IPS-15b (cell line): Measurements from ENCODE around the gene ZFYVE19.

Source experiments
- H3K27me3 ChIP-seq: one replicate; pipeline ENCODE4 v1.6.1; 2013; ENCODE audit warnings: low read length; ENCODE audit not compliant: control insufficient read depth, insufficient read depth
- H3K36me3 ChIP-seq: one replicate; pipeline ENCODE4 v1.6.1; 2013; ENCODE audit warnings: low read length; ENCODE audit not compliant: control insufficient read depth, insufficient read depth
- H3K4me1 ChIP-seq: one replicate; pipeline ENCODE4 v1.6.1; 2013; ENCODE audit warnings: mild to moderate bottlenecking, low read length; ENCODE audit not compliant: control insufficient read depth, insufficient read depth
- H3K4me3 ChIP-seq: one replicate; pipeline ENCODE4 v1.5.1; 2013; ENCODE audit warnings: low read depth, low read length
- H3K9ac ChIP-seq: one replicate; pipeline ENCODE4 v1.6.1; 2013; ENCODE audit warnings: low read depth, mild to moderate bottlenecking, low read length
- H3K9me3 ChIP-seq: one replicate; pipeline ENCODE4 v1.6.1; 2013; ENCODE audit warnings: mild to moderate bottlenecking, low read length; ENCODE audit not compliant: control insufficient read depth, insufficient read depth

Gene ZFYVE19

DNA sequence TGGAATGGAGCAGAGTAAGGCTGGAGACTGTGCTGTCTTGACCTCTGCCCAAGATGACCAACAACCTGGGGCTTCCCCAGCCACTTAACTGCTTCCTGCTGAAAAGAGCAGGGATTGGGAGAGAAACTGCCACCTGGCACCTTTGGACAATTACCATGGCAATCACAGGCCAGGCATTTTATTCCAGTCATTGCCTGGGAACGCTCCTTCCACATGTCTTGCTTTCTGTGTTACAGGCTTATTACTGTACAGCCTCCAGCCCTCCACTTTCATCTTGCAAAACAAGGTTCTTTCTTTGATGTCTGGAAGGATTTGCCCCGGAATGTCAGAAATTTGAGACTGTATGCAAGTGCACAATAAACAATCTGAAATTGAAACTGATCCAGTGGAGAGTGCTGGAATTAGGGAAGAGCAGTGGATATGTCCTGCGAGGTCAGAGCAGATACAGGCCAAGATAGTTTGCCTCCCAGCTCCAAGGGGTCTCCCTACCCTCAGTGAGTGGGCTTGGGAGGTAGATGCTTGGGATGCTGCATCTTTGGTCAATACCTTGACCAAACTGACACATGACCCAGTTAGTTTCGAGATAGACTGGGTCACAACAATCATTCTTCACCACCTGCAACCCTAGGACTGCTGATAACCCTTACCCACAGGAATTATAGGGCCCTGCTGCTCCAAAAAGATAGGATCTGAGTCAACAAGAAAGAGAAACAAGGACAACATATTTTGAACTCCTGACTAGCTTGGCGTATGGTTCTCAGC, 19.0 kb downstream of the ZFYVE19 start:
- no peak overlapping the region for H3K4me3 ChIP-seq
- H3K36me3 ChIP-seq = no peaks in the 10 kb centered on the region
- H3K4me1 ChIP-seq = peaks cover 2% of the 10 kb centered on the region
- H3K9ac ChIP-seq = no peak overlapping the region
- H3K27me3 ChIP-seq = no peaks in the 10 kb centered on the region
- no peaks in the 10 kb centered on the region for H3K9me3 ChIP-seq

- no peak overlapping the region for H3K4me3 ChIP-seq
- H3K36me3 ChIP-seq = no peaks in the 10 kb centered on the region
- H3K4me1 ChIP-seq = peaks cover 2% of the 10 kb centered on the region
- no peaks in the 10 kb centered on the region for H3K27me3 ChIP-seq
- no peak overlapping the region for H3K9ac ChIP-seq
- H3K9me3 ChIP-seq = no peaks in the 10 kb centered on the region
Observed at GRCh38 chr15:40826423-40827075, 19.7 kb downstream of the ZFYVE19 start.

DNA sequence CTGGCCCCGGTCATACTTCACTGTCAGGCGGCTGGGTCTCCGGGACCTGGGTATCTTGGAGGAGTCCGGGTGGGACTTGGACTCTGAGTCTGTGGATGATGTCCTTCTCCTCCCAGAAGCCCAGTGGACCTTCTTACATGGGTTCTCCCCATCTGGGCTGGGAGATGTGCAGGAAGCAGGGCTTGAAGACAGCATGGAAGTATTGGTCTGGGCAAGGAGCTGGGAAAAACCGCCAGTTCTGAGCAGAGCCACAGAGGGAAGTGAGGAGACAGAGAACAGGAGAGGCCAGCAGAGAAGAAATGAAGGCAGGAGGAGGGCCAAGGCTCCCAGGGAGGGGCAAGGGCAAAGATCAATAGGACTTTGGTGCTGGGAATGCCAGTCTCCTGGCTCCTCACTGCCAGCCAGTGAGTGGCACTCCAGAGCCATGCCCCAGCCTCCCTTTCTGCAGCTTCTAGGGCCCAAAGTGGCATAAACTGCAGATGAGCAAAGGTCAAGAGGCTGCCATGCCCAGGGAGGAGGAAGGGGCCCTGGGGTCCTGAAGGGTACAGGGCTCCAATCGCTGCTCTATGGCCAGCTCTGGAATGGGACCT, 21.7 kb downstream of the ZFYVE19 start, which contains the start of gene PPP1R14D:
PPP1R14D (minus strand) TSS at position 262 of the 590 bp plus-strand sequence; CDS start at position 195, 67 bp downstream.
- Histone ChIP-seq H3K36me3 (no peaks in the 10 kb centered on the region), H3K27me3 (no peaks in the 10 kb centered on the region), H3K9ac (no peak within 1 kb of the TSS), H3K9me3 (no peaks in the 10 kb centered on the region), H3K4me3 (no peak within 1 kb of the TSS), H3K4me1 (peaks cover 2% of the 10 kb centered on the region)

DNA sequence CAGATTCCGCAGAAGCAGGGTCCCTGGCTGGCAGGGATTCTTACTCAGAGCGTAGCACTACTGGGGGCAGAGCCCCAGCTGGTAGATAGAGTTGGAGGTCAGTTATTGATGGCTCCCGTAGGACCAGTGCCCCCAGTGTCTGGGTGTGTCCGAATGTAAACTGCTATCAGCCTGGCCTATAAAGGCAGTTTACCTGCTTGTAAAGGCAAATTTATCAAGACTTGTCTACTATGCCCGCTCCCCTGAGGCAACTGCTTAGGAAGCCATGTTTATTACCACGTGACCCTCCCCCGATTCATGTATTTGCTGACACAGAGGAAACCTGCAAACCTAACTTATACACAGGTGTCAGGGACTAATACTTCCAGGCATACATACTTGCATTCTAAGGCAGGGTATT, 22.2 kb downstream of the ZFYVE19 start:
- Histone ChIP-seq H3K4me1 (peaks cover 2% of the 10 kb centered on the region), H3K36me3 (no peaks in the 10 kb centered on the region), H3K27me3 (no peaks in the 10 kb centered on the region), H3K4me3 (no peak overlapping the region), H3K9me3 (no peaks in the 10 kb centered on the region), H3K9ac (no peak overlapping the region)

- H3K4me3 ChIP-seq = no peak overlapping the region
- H3K9ac ChIP-seq = no peak overlapping the region
- H3K36me3 ChIP-seq = no peaks in the 10 kb centered on the region
- H3K9me3 ChIP-seq = no peaks in the 10 kb centered on the region
- H3K27me3 ChIP-seq = no peaks in the 10 kb centered on the region
- H3K4me1 ChIP-seq = peaks cover 2% of the 10 kb centered on the region
Observed at GRCh38 chr15:40830884-40831283, 24.0 kb downstream of the ZFYVE19 start.

GRCh38 chr15:40831861-40832260, 25.0 kb downstream of the ZFYVE19 start:
- no peaks in the 10 kb centered on the region for H3K9me3 ChIP-seq
- H3K4me3 ChIP-seq = no peak overlapping the region
- H3K4me1 ChIP-seq = peaks cover 2% of the 10 kb centered on the region

DNA sequence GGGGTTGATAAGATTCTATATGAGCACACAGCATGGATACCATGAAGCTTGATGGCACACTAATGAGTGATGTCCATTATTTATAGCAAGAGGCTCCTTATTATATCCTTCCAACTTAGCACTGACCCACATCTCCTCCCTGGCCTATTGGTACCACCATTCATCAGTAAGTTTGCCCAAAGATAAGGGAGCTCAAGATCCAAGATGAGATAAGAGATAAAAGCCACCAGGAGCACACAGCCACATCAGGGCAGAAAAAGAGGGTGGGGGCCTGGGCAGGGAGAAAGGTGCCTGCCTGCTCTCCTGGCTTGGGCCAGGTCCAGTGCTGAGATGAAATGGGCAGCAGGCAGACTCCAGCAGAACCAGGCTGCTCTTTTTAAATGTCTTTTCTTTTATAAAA, 26.0 kb downstream of the ZFYVE19 start:
- H3K4me1 ChIP-seq = peaks cover 2% of the 10 kb centered on the region
- H3K9me3 ChIP-seq = no peaks in the 10 kb centered on the region
- H3K27me3 ChIP-seq = no peaks in the 10 kb centered on the region
- no peak overlapping the region for H3K4me3 ChIP-seq
- no peak overlapping the region for H3K9ac ChIP-seq
- H3K36me3 ChIP-seq = no peaks in the 10 kb centered on the region

More at GRCh38 chr15:40831861-40832260, 25.0 kb downstream of the ZFYVE19 start:
- no peak overlapping the region for H3K9ac ChIP-seq
- H3K27me3 ChIP-seq = no peaks in the 10 kb centered on the region
- H3K36me3 ChIP-seq = no peaks in the 10 kb centered on the region

DNA sequence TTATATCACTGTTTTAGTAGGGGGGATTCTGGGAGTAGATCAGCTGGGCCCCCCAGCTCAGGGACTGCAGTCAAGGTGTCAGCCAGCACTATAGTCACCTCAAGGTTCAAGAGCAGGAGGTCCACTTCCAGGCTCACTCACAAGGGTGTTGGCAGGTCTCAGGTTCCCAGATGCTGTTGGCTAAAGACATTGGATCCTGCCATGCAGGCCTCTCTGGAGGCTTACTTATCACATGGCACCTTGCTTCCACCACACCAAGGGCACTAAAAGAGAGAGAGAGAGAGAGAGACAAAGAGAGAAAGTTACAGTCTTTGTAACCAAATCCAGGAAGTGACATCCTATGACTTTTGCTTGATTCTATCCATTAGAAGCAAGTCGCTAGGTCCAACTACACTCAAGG, 29.1 kb downstream of the ZFYVE19 start:
- Histone ChIP-seq H3K9ac (no peak overlapping the region), H3K36me3 (no peaks in the 10 kb centered on the region), H3K9me3 (no peaks in the 10 kb centered on the region), H3K27me3 (no peaks in the 10 kb centered on the region), H3K4me1 (no peaks in the 10 kb centered on the region), H3K4me3 (no peak overlapping the region)

DNA sequence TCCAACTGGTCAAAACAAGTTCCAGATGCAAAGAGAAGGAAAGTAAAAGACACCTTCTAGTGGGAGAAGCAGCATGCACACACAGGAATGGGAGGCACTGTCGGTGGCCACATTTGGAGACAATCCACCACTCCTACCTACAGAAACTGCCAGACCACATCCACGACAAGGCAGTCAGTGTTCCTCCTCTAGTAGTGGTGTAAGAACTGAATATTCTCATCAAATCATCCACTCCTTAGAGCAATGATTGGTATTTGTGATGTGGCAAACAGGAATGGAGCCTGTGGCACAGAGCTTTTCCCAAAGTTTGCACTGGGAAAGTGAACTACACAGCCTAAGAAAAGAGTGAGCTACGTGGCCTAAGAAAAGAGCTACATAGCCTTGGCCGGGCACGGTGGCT, 31.9 kb downstream of the ZFYVE19 start:
- Histone ChIP-seq H3K9ac (no peak overlapping the region), H3K4me3 (no peak overlapping the region), H3K4me1 (no peaks in the 10 kb centered on the region), H3K27me3 (peaks cover 5% of the 10 kb centered on the region), H3K36me3 (no peaks in the 10 kb centered on the region), H3K9me3 (no peaks in the 10 kb centered on the region)

DNA sequence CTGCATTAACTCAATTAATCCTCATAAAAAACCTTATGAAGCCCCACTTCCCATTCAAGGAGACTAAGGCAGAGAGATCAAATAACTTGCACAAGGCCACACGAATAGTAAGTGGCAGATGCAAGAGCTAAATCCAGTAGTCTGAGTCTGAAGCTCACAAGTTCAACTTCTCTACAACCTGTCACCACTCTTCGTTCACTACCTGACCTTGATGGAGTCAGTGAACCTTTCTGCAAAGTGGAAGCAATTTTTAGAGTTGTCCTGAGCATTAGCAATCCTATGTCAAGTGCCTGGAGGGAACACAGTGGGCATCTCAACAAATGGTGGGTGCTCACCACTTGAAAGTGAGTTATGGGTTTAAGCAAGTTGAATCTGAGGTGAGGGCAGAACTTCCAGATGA, 34.9 kb downstream of the ZFYVE19 start:
- peaks cover 2% of the 10 kb centered on the region for H3K36me3 ChIP-seq
- H3K4me1 ChIP-seq = peaks cover 11% of the 10 kb centered on the region
- H3K4me3 ChIP-seq = no peak overlapping the region
- no peaks in the 10 kb centered on the region for H3K9me3 ChIP-seq
- no peak overlapping the region for H3K9ac ChIP-seq
- peaks cover 5% of the 10 kb centered on the region for H3K27me3 ChIP-seq

- peaks cover 5% of the 10 kb centered on the region for H3K27me3 ChIP-seq
- H3K4me1 ChIP-seq = peaks cover 24% of the 10 kb centered on the region
- H3K9ac ChIP-seq = peak overlapping the region; percentile 1
- H3K4me3 ChIP-seq = peak overlapping the region; percentile 97
- H3K9me3 ChIP-seq = no peaks in the 10 kb centered on the region
- peaks cover 6% of the 10 kb centered on the region for H3K36me3 ChIP-seq
Observed at GRCh38 chr15:40843261-40843884, 36.5 kb downstream of the ZFYVE19 start.
